HepG2 (cell line): ENCODE results near the gene SLC5A10. TPM values are rescaled to one million over a fixed set of nuclear protein-coding genes. Genes with fewer than 3 reads are reported as not detected.

ENCODE experiments used
- CC2D1A ChIP-seq: sonication (generic); formaldehyde crosslinking; IDR thresholded peaks from 2 replicates; pipeline ENCODE4 v1.8.1; 2023; ENCODE audit warnings: mild to moderate bottlenecking, missing genetic modification reagents
- ETV5 ChIP-seq: IDR thresholded peaks from 2 replicates; pipeline ENCODE4 v1.6.1; 2018; ENCODE audit warnings: missing biosample characterization, missing genetic modification reagents, inconsistent platforms, borderline replicate concordance
- POGK ChIP-seq: sonication (generic); formaldehyde crosslinking; conservative IDR thresholded peaks from 2 replicates; pipeline ENCODE4 v1.8.0; 2022; ENCODE audit warnings: mild to moderate bottlenecking, moderate library complexity, missing genetic modification reagents
- RBAK ChIP-seq: sonication (generic); formaldehyde crosslinking; IDR thresholded peaks from 2 replicates; pipeline ENCODE4 v1.5.1; 2020; ENCODE audit warnings: mild to moderate bottlenecking, missing genetic modification reagents
- RELA ChIP-seq: sonication (generic); formaldehyde crosslinking; IDR thresholded peaks from 2 replicates; pipeline ENCODE4 v1.4.0; 2020; ENCODE audit warnings: missing genetic modification reagents
- SRSF4 ChIP-seq: fragments of 200-400 bp; formaldehyde crosslinking; IDR thresholded peaks from one replicate; pipeline ENCODE4 v1.6.1; 2018; ENCODE audit warnings: mild to moderate bottlenecking, low read depth, low read length, moderate library complexity; ENCODE audit not compliant: poor library complexity, severe bottlenecking
- ZBTB40 ChIP-seq, 2 experiments: fragments of 450-650 bp in 1 of 2; sonication (generic) in 1 of 2; formaldehyde crosslinking in 1 of 2; IDR thresholded peaks; 2 replicates each; pipeline versions ENCODE4 v1.6.1 to v1.8.0; 2016 to 2022; ENCODE audit warnings: antibody characterized with exemption in 1 of 2, mild to moderate bottlenecking in 1 of 2, missing genetic modification reagents in 1 of 2
- ZNF574 ChIP-seq: sonication (generic); formaldehyde crosslinking; IDR thresholded peaks from 2 replicates; pipeline ENCODE4 v1.4.0; 2020; ENCODE audit warnings: missing genetic modification reagents
- polyA plus RNA-seq, 8 experiments: library from polyadenylated mRNA; depleted of rRNA in 3 of 8; stranded (reverse) in 7 of 8; unstranded in 1 of 8; fragments of >200 nt; fragmentation: Illumina TruSeq in 4 of 8; extraction: Trizol in 4 of 8; gene quantifications; 2 replicates each; pipeline versions ENCODE4 v1.2.1 to v1.2.3, GENCODE V29; 2011 to 2016; ENCODE audit warnings: low read depth in 4 of 8, missing spikeins in 1 of 8, mixed read lengths in 1 of 8; ENCODE audit not compliant: insufficient read depth in 1 of 8
- total RNA-seq, 5 experiments: library from RNA; depleted of rRNA; stranded (reverse); fragments of >200 nt; fragmentation: Illumina TruSeq; extraction: Trizol; gene quantifications; 2 replicates each; pipeline ENCODE4 v1.2.3, GENCODE V29; 2016; ENCODE audit warnings: low read depth in 1 of 5
- TF ChIP-seq, protein P1 (sequence below): sonication (generic); formaldehyde crosslinking; IDR thresholded peaks from 2 replicates; pipeline ENCODE4 v1.5.1; 2020; ENCODE audit warnings: mild to moderate bottlenecking, moderate library complexity, missing genetic modification reagents

Gene SLC5A10
- total and polyA plus RNA-seq, 2 of the 13 experiments (the other 11 are each of a cell fraction or from before 2014, with no cell fraction given), result 0.05 TPM; not detected in 1

- TF ChIP-seq, protein P1, sequence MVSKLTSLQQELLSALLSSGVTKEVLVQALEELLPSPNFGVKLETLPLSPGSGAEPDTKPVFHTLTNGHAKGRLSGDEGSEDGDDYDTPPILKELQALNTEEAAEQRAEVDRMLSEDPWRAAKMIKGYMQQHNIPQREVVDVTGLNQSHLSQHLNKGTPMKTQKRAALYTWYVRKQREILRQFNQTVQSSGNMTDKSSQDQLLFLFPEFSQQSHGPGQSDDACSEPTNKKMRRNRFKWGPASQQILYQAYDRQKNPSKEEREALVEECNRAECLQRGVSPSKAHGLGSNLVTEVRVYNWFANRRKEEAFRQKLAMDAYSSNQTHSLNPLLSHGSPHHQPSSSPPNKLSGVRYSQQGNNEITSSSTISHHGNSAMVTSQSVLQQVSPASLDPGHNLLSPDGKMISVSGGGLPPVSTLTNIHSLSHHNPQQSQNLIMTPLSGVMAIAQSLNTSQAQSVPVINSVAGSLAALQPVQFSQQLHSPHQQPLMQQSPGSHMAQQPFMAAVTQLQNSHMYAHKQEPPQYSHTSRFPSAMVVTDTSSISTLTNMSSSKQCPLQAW (CRISPR knock-in tag), result peak; percentile 99
- TF ChIP-seq ZBTB40 (IDR thresholded peaks at IDR 0.05) (no peak), ZBTB40 (CRISPR knock-in tag; IDR thresholded peaks at IDR 0.05) (peak; percentile 57; the same call in 1 of the 2 replicates), POGK (CRISPR knock-in tag) (peak; percentile 93), CC2D1A (no peak), RELA (peak; percentile 100), SRSF4 (no peak), ETV5 (CRISPR knock-in tag) (peak; percentile 100), RBAK (CRISPR knock-in tag) (no peak), ZNF574 (CRISPR knock-in tag) (peak; percentile 92)
These were observed 36.7 kb downstream of the SLC5A10 start (continued) for GRCh38 chr17:18988546-18989173.
